Activated B cell treated with CpG ODN at 0.5 μM for 24 hours (primary cell): ENCODE measurements around the gene DHX40. TPM values are rescaled to one million over a fixed set of nuclear protein-coding genes. Genes with fewer than 3 reads are reported as not detected.

Source experiments
- ATAC-seq: fragments of 200-7000 bp; cut with Tn5 transposase; one replicate; pipeline ENCODE4 v1.10.0; 2021; ENCODE audit warnings: low read depth, mild to moderate bottlenecking, moderate library complexity
- CTCF ChIA-PET: fragments of 350-600 bp; sonication (Branson Sonifier 250); formaldehyde crosslinking; loops from one replicate; lab custom pipeline; 2021; ENCODE audit warnings: antibody characterized with exemption; lab: Charles Lee
- POLR2A ChIA-PET: fragments of 350-600 bp; sonication (Branson Sonifier 250); formaldehyde crosslinking; loops from one replicate; lab custom pipeline; 2021; ENCODE audit warnings: antibody characterized with exemption; lab: Charles Lee
- DNase-seq: peaks from one replicate; pipeline ENCODE4 v3.0.0; 2022
- H3K27ac Mint-ChIP-seq: one replicate; pipeline ENCODE4 v1.8.0; 2020; ENCODE audit warnings: mixed read lengths
- H3K27me3 Mint-ChIP-seq: one replicate; pipeline ENCODE4 v1.8.0; 2021; ENCODE audit warnings: mixed read lengths
- H3K36me3 Mint-ChIP-seq: one replicate; pipeline ENCODE4 v1.8.0; 2021; ENCODE audit warnings: low read depth, mixed read lengths
- H3K4me1 Mint-ChIP-seq: one replicate; pipeline ENCODE4 v1.8.0; 2021; ENCODE audit warnings: mixed read lengths
- H3K4me3 Mint-ChIP-seq: one replicate; pipeline ENCODE4 v1.8.0; 2020; ENCODE audit warnings: mild to moderate bottlenecking, mixed read lengths
- H3K9me3 Mint-ChIP-seq: one replicate; pipeline ENCODE4 v1.8.0; 2020; ENCODE audit warnings: mixed read lengths
- intact Hi-C: fragments of 100-400 bp; cut with micrococcal nuclease; formaldehyde crosslinking; loops from one replicate; pipeline ENCODE4 v1.15.1; 2024
- total RNA-seq: library from RNA; stranded (reverse); gene quantifications from 2 replicates; pipeline ENCODE4 v1.2.3, GENCODE V29; 2022
- TF ChIP-seq, protein P1 (sequence below): fragments of 200-600 bp; IDR thresholded peaks from one replicate; pipeline ENCODE4 v1.8.0; 2022; ENCODE audit warnings: antibody characterized with exemption, mild to moderate bottlenecking

DHX40 gene
- total RNA-seq, 1 donor from 2014 or later: 22.6 TPM

DNA sequence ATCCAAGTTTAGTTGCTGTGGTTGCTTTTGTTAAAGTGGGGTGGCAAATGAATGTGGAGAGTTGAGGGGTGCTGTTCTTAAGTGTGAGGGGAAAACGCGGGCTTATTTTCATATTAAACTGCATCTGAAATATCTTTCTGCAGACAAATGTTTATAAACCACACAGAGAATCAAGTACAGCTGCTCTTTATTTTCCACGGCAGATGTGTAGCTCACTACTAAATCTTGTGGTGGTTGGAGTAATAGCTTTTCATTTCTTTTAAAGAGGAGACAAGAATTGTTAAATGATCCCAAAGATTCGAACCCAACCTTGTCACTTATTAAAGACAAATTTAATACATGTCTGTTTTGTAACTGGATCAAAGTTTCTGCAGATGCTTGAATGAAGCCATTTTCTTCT, 56.4 kb downstream of the DHX40 start:
- TF ChIP-seq, protein P1, sequence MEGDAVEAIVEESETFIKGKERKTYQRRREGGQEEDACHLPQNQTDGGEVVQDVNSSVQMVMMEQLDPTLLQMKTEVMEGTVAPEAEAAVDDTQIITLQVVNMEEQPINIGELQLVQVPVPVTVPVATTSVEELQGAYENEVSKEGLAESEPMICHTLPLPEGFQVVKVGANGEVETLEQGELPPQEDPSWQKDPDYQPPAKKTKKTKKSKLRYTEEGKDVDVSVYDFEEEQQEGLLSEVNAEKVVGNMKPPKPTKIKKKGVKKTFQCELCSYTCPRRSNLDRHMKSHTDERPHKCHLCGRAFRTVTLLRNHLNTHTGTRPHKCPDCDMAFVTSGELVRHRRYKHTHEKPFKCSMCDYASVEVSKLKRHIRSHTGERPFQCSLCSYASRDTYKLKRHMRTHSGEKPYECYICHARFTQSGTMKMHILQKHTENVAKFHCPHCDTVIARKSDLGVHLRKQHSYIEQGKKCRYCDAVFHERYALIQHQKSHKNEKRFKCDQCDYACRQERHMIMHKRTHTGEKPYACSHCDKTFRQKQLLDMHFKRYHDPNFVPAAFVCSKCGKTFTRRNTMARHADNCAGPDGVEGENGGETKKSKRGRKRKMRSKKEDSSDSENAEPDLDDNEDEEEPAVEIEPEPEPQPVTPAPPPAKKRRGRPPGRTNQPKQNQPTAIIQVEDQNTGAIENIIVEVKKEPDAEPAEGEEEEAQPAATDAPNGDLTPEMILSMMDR: no peak
- intact Hi-C loops: loop anchor here (5.0 kb wide), 1 partner anchor 36 kb away; no protein-coding TSS in a partner anchor
- CTCF ChIA-PET: no interaction called here
- no peaks in the 10 kb centered on the region for H3K27me3 Mint-ChIP-seq
- H3K4me3 Mint-ChIP-seq: peak overlapping the region; percentile 94
- DNase-seq (no peak), ATAC-seq (no peak)
- peaks cover 25% of the 10 kb centered on the region for H3K36me3 Mint-ChIP-seq
- POLR2A ChIA-PET: interaction anchor here (1.6 to 6.2 kb wide), 2 partner anchors 14 to 21 kb away, joined by 3 to 116 read pairs; no protein-coding TSS in a partner anchor
- H3K9me3 Mint-ChIP-seq: no peaks in the 10 kb centered on the region
- H3K4me1 Mint-ChIP-seq: peaks cover 73% of the 10 kb centered on the region
- H3K27ac Mint-ChIP-seq: peak overlapping the region; percentile 82

DNA sequence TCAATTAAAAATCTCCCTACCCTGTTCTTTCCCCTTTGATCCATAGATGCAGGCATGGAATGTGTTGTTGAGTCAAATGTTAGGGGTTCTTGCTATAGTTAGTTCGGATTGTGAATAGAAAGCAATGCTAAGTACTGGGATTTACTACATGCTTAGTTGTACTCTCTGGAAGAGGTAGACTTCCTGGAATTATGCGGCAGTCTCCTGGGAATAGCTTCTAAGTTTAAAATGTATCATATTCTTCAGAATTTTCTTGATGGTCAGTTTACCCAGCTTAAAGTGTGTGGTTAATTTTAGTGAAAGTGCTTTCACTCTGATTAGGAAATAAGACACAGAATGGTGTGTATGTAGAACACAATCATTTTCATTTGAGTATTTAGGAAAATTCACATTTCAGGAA, 57.7 kb downstream of the DHX40 start:
- intact Hi-C loops: loop anchor here (5.0 kb wide), 1 partner anchor 34 kb away; no protein-coding TSS in a partner anchor
- ChIA-PET CTCF (no interaction called here), POLR2A (interaction anchor here (1.6 to 1.9 kb wide), 2 partner anchors 12 to 19 kb away, joined by 3 to 6 read pairs; no protein-coding TSS in a partner anchor)
- Mint-ChIP-seq H3K9me3 (no peaks in the 10 kb centered on the region), H3K36me3 (peaks cover 30% of the 10 kb centered on the region), H3K4me3 (peak overlapping the region; percentile 1), H3K27me3 (no peaks in the 10 kb centered on the region), H3K4me1 (peaks cover 79% of the 10 kb centered on the region), H3K27ac (no peak overlapping the region)
- ATAC-seq (no peak), DNase-seq (no peak)
- TF ChIP-seq, protein P1: no peak

- TF ChIP-seq, protein P1: no peak
Observed at GRCh38 chr17:59626756-59627155, 61.3 kb downstream of the DHX40 start.

GRCh38 chr17:59627274-59627673, 61.9 kb downstream of the DHX40 start:
- peaks cover 75% of the 10 kb centered on the region for H3K4me1 Mint-ChIP-seq
- no peaks in the 10 kb centered on the region for H3K27me3 Mint-ChIP-seq
- no peak for ATAC-seq
- H3K36me3 Mint-ChIP-seq: peaks cover 24% of the 10 kb centered on the region
- H3K9me3 Mint-ChIP-seq: no peaks in the 10 kb centered on the region
- intact Hi-C loops: no loop called here
- H3K4me3 Mint-ChIP-seq: no peak overlapping the region
- DNase-seq: no peak
- TF ChIP-seq, protein P1: no peak
- POLR2A ChIA-PET: interaction anchor here (1.5 to 3.0 kb wide), 3 partner anchors 8 to 42 kb away, joined by 4 to 19 read pairs (median 6); partner anchors contain the start of gene CLTC
- CTCF ChIA-PET: no interaction called here
- H3K27ac Mint-ChIP-seq: peak overlapping the region; percentile 77

More at GRCh38 chr17:59626756-59627155, 61.3 kb downstream of the DHX40 start:
- H3K36me3 Mint-ChIP-seq: peaks cover 24% of the 10 kb centered on the region
- ChIA-PET POLR2A (interaction anchor here (1.5 to 3.0 kb wide), 3 partner anchors 8 to 42 kb away, joined by 4 to 19 read pairs (median 6); partner anchors contain the start of gene CLTC), CTCF (no interaction called here)
- DNase-seq (no peak), ATAC-seq (no peak)
- intact Hi-C loops: no loop called here
- peaks cover 80% of the 10 kb centered on the region for H3K4me1 Mint-ChIP-seq
- no peak overlapping the region for H3K4me3 Mint-ChIP-seq
- no peak overlapping the region for H3K27ac Mint-ChIP-seq
- H3K9me3 Mint-ChIP-seq: no peaks in the 10 kb centered on the region
- H3K27me3 Mint-ChIP-seq: no peaks in the 10 kb centered on the region

- POLR2A ChIA-PET: interaction anchor here (0.5 to 3.0 kb wide), 4 partner anchors 9 to 511 kb away, joined by 3 to 19 read pairs (median 5); partner anchors contain the start of gene CLTC
- Mint-ChIP-seq H3K27me3 (no peaks in the 10 kb centered on the region), H3K27ac (peak overlapping the region; percentile 77), H3K36me3 (peaks cover 24% of the 10 kb centered on the region), H3K4me1 (peaks cover 75% of the 10 kb centered on the region), H3K4me3 (peak overlapping the region; percentile 38), H3K9me3 (no peaks in the 10 kb centered on the region)
- peak; percentile 75 for ATAC-seq
- CTCF ChIA-PET: no interaction called here
- DNase-seq: no peak
- TF ChIP-seq, protein P1: no peak
- intact Hi-C loops: no loop called here
Observed at GRCh38 chr17:59627770-59628171, 62.4 kb downstream of the DHX40 start.
